Gastroesophageal sphincter (tissue), 3 donors: Measurements from ENCODE around the gene OXSR1.

Experiments
- CTCF ChIP-seq, 4 experiments: fragments of 200-600 bp in 2 of 4; fragments of 450-650 bp in 2 of 4; sonication (generic) in 1 of 4; IDR thresholded peaks; one replicate each; pipeline ENCODE4 v1.5.1; 2017 to 2019; ENCODE audit warnings: antibody characterized with exemption in 4 of 4, mild to moderate bottlenecking in 2 of 4, moderate library complexity in 2 of 4
- POLR2AphosphoS5 ChIP-seq: sonication (generic); formaldehyde crosslinking; IDR thresholded peaks from one replicate; pipeline ENCODE4 v1.6.1; 2017; ENCODE audit warnings: antibody characterized with exemption

GRCh38 chr3:38297947-38298711, 132.8 kb downstream of the OXSR1 start:
- TF ChIP-seq CTCF (IDR thresholded peaks at IDR 0.05) (peak in 3 of 4 experiments; percentile 16 to 21 (median 16)), POLR2AphosphoS5 (no peak)
